ENCODE data around the gene MAGEB17.

MAGEB17 gene

GRCh38 chrX:16162391-16162790 lies 4.9 kb upstream of the MAGEB17 start:
- no peaks in the 10 kb centered on the region for H3K36me3 ChIP-seq (ENCODE audit: insufficient read depth, low read length)
- H3K4me2 ChIP-seq (ENCODE audit: insufficient read depth, low read length) = no peak overlapping the region
- TF ChIP-seq CTCF (IDR thresholded peaks at IDR 0.05; ENCODE audit: borderline replicate concordance, extremely low read depth, low read length, poor library complexity, severe bottlenecking) = no peak
- no peak for TF ChIP-seq EZH2 (IDR thresholded peaks at IDR 0.05; ENCODE audit: borderline replicate concordance, low read depth, low read length, severe bottlenecking)
- no peak overlapping the region for H3K9ac ChIP-seq (ENCODE audit: low read depth, low read length)
- ATAC-seq (ENCODE audit: insufficient read depth, low read depth) (no peak), DNase-seq (no peak)
- no peaks in the 10 kb centered on the region for H3K27me3 ChIP-seq (ENCODE audit: insufficient read depth, low read length, poor library complexity)
- no peak overlapping the region for H3K27ac ChIP-seq (ENCODE audit: low read length)
- H3K4me3 ChIP-seq (ENCODE audit: low read depth in 1 of 2, low read length in 2 of 2) = no peak overlapping the region
- no peak overlapping the region for H2AFZ ChIP-seq (ENCODE audit: low read depth, low read length)
- H3K9me3 ChIP-seq (ENCODE audit: insufficient read depth, low read length, severe bottlenecking) = no peaks in the 10 kb centered on the region
- H4K20me1 ChIP-seq (ENCODE audit: insufficient read depth, low read length) = no peaks in the 10 kb centered on the region
- H3K79me2 ChIP-seq (ENCODE audit: insufficient read depth, low read length) = no peaks in the 10 kb centered on the region
- no peaks in the 10 kb centered on the region for H3K4me1 ChIP-seq (ENCODE audit: insufficient read depth, low read length)

GRCh38 chrX:16164748-16165147 lies 2.5 kb upstream of the MAGEB17 start:
- H2AFZ ChIP-seq (ENCODE audit: low read depth, low read length) = no peak overlapping the region
- DNase-seq (no peak), ATAC-seq (ENCODE audit: insufficient read depth, low read depth) (no peak)
- H3K9me3 ChIP-seq (ENCODE audit: insufficient read depth, low read length, severe bottlenecking) = no peaks in the 10 kb centered on the region
- no peaks in the 10 kb centered on the region for H3K4me1 ChIP-seq (ENCODE audit: insufficient read depth, low read length)
- H3K27me3 ChIP-seq (ENCODE audit: insufficient read depth, low read length, poor library complexity) = no peaks in the 10 kb centered on the region
- no peaks in the 10 kb centered on the region for H3K79me2 ChIP-seq (ENCODE audit: insufficient read depth, low read length)
- no peak overlapping the region for H3K4me3 ChIP-seq (ENCODE audit: low read depth in 1 of 2, low read length in 2 of 2)
- no peaks in the 10 kb centered on the region for H4K20me1 ChIP-seq (ENCODE audit: insufficient read depth, low read length)
- H3K9ac ChIP-seq (ENCODE audit: low read depth, low read length) = no peak overlapping the region
- H3K36me3 ChIP-seq (ENCODE audit: insufficient read depth, low read length) = no peaks in the 10 kb centered on the region
- H3K4me2 ChIP-seq (ENCODE audit: insufficient read depth, low read length) = no peak overlapping the region
- no peak overlapping the region for H3K27ac ChIP-seq (ENCODE audit: low read length)
- TF ChIP-seq EZH2 (IDR thresholded peaks at IDR 0.05; ENCODE audit: borderline replicate concordance, low read depth, low read length, severe bottlenecking) = no peak
- TF ChIP-seq CTCF (IDR thresholded peaks at IDR 0.05; ENCODE audit: borderline replicate concordance, extremely low read depth, low read length, poor library complexity, severe bottlenecking) = no peak

GRCh38 chrX:16171039-16171438 lies 3.8 kb downstream of the MAGEB17 start:
- H3K4me3 ChIP-seq (ENCODE audit: low read depth in 1 of 2, low read length in 2 of 2) = no peak overlapping the region
- H3K4me1 ChIP-seq (ENCODE audit: insufficient read depth, low read length) = no peaks in the 10 kb centered on the region
- H4K20me1 ChIP-seq (ENCODE audit: insufficient read depth, low read length) = no peaks in the 10 kb centered on the region
- no peak overlapping the region for H3K27ac ChIP-seq (ENCODE audit: low read length)
- no peak overlapping the region for H2AFZ ChIP-seq (ENCODE audit: low read depth, low read length)
- no peaks in the 10 kb centered on the region for H3K9me3 ChIP-seq (ENCODE audit: insufficient read depth, low read length, severe bottlenecking)
- no peaks in the 10 kb centered on the region for H3K27me3 ChIP-seq (ENCODE audit: insufficient read depth, low read length, poor library complexity)
- TF ChIP-seq EZH2 (IDR thresholded peaks at IDR 0.05; ENCODE audit: borderline replicate concordance, low read depth, low read length, severe bottlenecking) (no peak), CTCF (IDR thresholded peaks at IDR 0.05; ENCODE audit: borderline replicate concordance, extremely low read depth, low read length, poor library complexity, severe bottlenecking) (no peak)
- DNase-seq (no peak), ATAC-seq (ENCODE audit: insufficient read depth, low read depth) (no peak)
- no peaks in the 10 kb centered on the region for H3K79me2 ChIP-seq (ENCODE audit: insufficient read depth, low read length)
- H3K9ac ChIP-seq (ENCODE audit: low read depth, low read length) = no peak overlapping the region
- H3K36me3 ChIP-seq (ENCODE audit: insufficient read depth, low read length) = no peaks in the 10 kb centered on the region
- no peak overlapping the region for H3K4me2 ChIP-seq (ENCODE audit: insufficient read depth, low read length)

- Histone ChIP-seq H3K4me1 (ENCODE audit: insufficient read depth, low read length) (no peaks in the 10 kb centered on the region), H4K20me1 (ENCODE audit: insufficient read depth, low read length) (no peaks in the 10 kb centered on the region), H3K9ac (ENCODE audit: low read depth, low read length) (no peak overlapping the region), H3K27me3 (ENCODE audit: insufficient read depth, low read length, poor library complexity) (no peaks in the 10 kb centered on the region), H2AFZ (ENCODE audit: low read depth, low read length) (no peak overlapping the region), H3K79me2 (ENCODE audit: insufficient read depth, low read length) (no peaks in the 10 kb centered on the region), H3K4me2 (ENCODE audit: insufficient read depth, low read length) (no peak overlapping the region), H3K36me3 (ENCODE audit: insufficient read depth, low read length) (no peaks in the 10 kb centered on the region), H3K27ac (ENCODE audit: low read length) (no peak overlapping the region), H3K9me3 (ENCODE audit: insufficient read depth, low read length, severe bottlenecking) (no peaks in the 10 kb centered on the region), H3K4me3 (ENCODE audit: low read depth in 1 of 2, low read length in 2 of 2) (no peak overlapping the region)
- DNase-seq (no peak), ATAC-seq (ENCODE audit: insufficient read depth, low read depth) (no peak)
- TF ChIP-seq EZH2 (IDR thresholded peaks at IDR 0.05; ENCODE audit: borderline replicate concordance, low read depth, low read length, severe bottlenecking) (no peak), CTCF (IDR thresholded peaks at IDR 0.05; ENCODE audit: borderline replicate concordance, extremely low read depth, low read length, poor library complexity, severe bottlenecking) (no peak)
Observed at GRCh38 chrX:16171944-16172343, 4.7 kb downstream of the MAGEB17 start.
